Measurements from ENCODE around the gene GPR35. TPM values are rescaled to one million over a fixed set of nuclear protein-coding genes. Genes with fewer than 3 reads are reported as not detected.

GPR35 gene
- total RNA-seq, 1 donor from 2014 or later = 24.9 TPM

GRCh38 chr2:240635998-240636547 lies 10.8 kb downstream of the GPR35 start:
- H3K4me1 Mint-ChIP-seq (ENCODE audit: low read depth) = no peaks in the 10 kb centered on the region
- H3K27ac Mint-ChIP-seq = no peak overlapping the region
- H3K27me3 Mint-ChIP-seq (ENCODE audit: low read depth) = no peaks in the 10 kb centered on the region
- no peak overlapping the region for H3K4me3 Mint-ChIP-seq (ENCODE audit: low read depth)
- H3K9me3 Mint-ChIP-seq = peaks cover 31% of the 10 kb centered on the region
- intact Hi-C loops (cut with micrococcal nuclease) = no loop called here
- no peak for DNase-seq (ENCODE audit: low spot score)
- H3K36me3 Mint-ChIP-seq (ENCODE audit: low read depth) = peaks cover 36% of the 10 kb centered on the region

GRCh38 chr2:240636563-240637115 lies 11.4 kb downstream of the GPR35 start:
- H3K4me3 Mint-ChIP-seq (ENCODE audit: low read depth) = no peak overlapping the region
- H3K36me3 Mint-ChIP-seq (ENCODE audit: low read depth) = peaks cover 34% of the 10 kb centered on the region
- DNase-seq (ENCODE audit: low spot score) = no peak
- H3K9me3 Mint-ChIP-seq = peaks cover 31% of the 10 kb centered on the region
- H3K4me1 Mint-ChIP-seq (ENCODE audit: low read depth) = no peaks in the 10 kb centered on the region
- intact Hi-C loops (cut with micrococcal nuclease) = no loop called here
- H3K27ac Mint-ChIP-seq = no peak overlapping the region
- no peaks in the 10 kb centered on the region for H3K27me3 Mint-ChIP-seq (ENCODE audit: low read depth)

- DNase-seq (ENCODE audit: low spot score) = no peak
- H3K36me3 Mint-ChIP-seq (ENCODE audit: low read depth) = peaks cover 27% of the 10 kb centered on the region
- no peak overlapping the region for H3K27ac Mint-ChIP-seq
- no peaks in the 10 kb centered on the region for H3K27me3 Mint-ChIP-seq (ENCODE audit: low read depth)
- H3K4me1 Mint-ChIP-seq (ENCODE audit: low read depth) = no peaks in the 10 kb centered on the region
- intact Hi-C loops (cut with micrococcal nuclease) = no loop called here
- H3K4me3 Mint-ChIP-seq (ENCODE audit: low read depth) = no peak overlapping the region
- H3K9me3 Mint-ChIP-seq = peaks cover 27% of the 10 kb centered on the region
These were observed 12.0 kb downstream of the GPR35 start for GRCh38 chr2:240637116-240637900.

- no peaks in the 10 kb centered on the region for H3K4me1 Mint-ChIP-seq (ENCODE audit: low read depth)
- H3K9me3 Mint-ChIP-seq = peaks cover 21% of the 10 kb centered on the region
- no peak overlapping the region for H3K27ac Mint-ChIP-seq
- H3K4me3 Mint-ChIP-seq (ENCODE audit: low read depth) = no peak overlapping the region
- intact Hi-C loops (cut with micrococcal nuclease) = no loop called here
- H3K27me3 Mint-ChIP-seq (ENCODE audit: low read depth) = no peaks in the 10 kb centered on the region
- H3K36me3 Mint-ChIP-seq (ENCODE audit: low read depth) = peaks cover 21% of the 10 kb centered on the region
- no peak for DNase-seq (ENCODE audit: low spot score)
These were observed 12.6 kb downstream of the GPR35 start for GRCh38 chr2:240637901-240638345.

GRCh38 chr2:240638512-240639160 lies 13.4 kb downstream of the GPR35 start:
- intact Hi-C loops (cut with micrococcal nuclease) = no loop called here
- Mint-ChIP-seq H3K9me3 (peaks cover 14% of the 10 kb centered on the region), H3K4me1 (ENCODE audit: low read depth) (no peaks in the 10 kb centered on the region)

GRCh38 chr2:240639566-240639965 lies 14.3 kb downstream of the GPR35 start:
- peaks cover 5% of the 10 kb centered on the region for H3K9me3 Mint-ChIP-seq
- no peaks in the 10 kb centered on the region for H3K4me1 Mint-ChIP-seq (ENCODE audit: low read depth)
- no peak overlapping the region for H3K4me3 Mint-ChIP-seq (ENCODE audit: low read depth)
- intact Hi-C loops (cut with micrococcal nuclease) = no loop called here
- H3K36me3 Mint-ChIP-seq (ENCODE audit: low read depth) = peaks cover 5% of the 10 kb centered on the region
- H3K27ac Mint-ChIP-seq = no peak overlapping the region
- DNase-seq (ENCODE audit: low spot score) = no peak
- no peaks in the 10 kb centered on the region for H3K27me3 Mint-ChIP-seq (ENCODE audit: low read depth)

More at GRCh38 chr2:240638512-240639160, 13.4 kb downstream of the GPR35 start:
- Mint-ChIP-seq H3K36me3 (ENCODE audit: low read depth) (peaks cover 14% of the 10 kb centered on the region), H3K27ac (no peak overlapping the region), H3K4me3 (ENCODE audit: low read depth) (no peak overlapping the region), H3K27me3 (ENCODE audit: low read depth) (no peaks in the 10 kb centered on the region)
- DNase-seq (ENCODE audit: low spot score) = no peak

GRCh38 chr2:240640939-240641338 lies 15.7 kb downstream of the GPR35 start:
- peak; percentile 7 for DNase-seq (ENCODE audit: low spot score)

GRCh38 chr2:240642061-240642805 lies 17.0 kb downstream of the GPR35 start:
- Mint-ChIP-seq H3K36me3 (ENCODE audit: low read depth) (no peaks in the 10 kb centered on the region), H3K27me3 (ENCODE audit: low read depth) (no peaks in the 10 kb centered on the region), H3K4me1 (ENCODE audit: low read depth) (peaks cover 3% of the 10 kb centered on the region), H3K4me3 (ENCODE audit: low read depth) (no peak overlapping the region), H3K27ac (no peak overlapping the region), H3K9me3 (no peaks in the 10 kb centered on the region)
- DNase-seq (ENCODE audit: low spot score) = no peak
- intact Hi-C loops (cut with micrococcal nuclease) = no loop called here

More at GRCh38 chr2:240640939-240641338, 15.7 kb downstream of the GPR35 start:
- peaks cover under 1% of the 10 kb centered on the region for H3K4me1 Mint-ChIP-seq (ENCODE audit: low read depth)
- intact Hi-C loops (cut with micrococcal nuclease) = no loop called here
- no peaks in the 10 kb centered on the region for H3K9me3 Mint-ChIP-seq
- H3K4me3 Mint-ChIP-seq (ENCODE audit: low read depth) = no peak overlapping the region
- no peak overlapping the region for H3K27ac Mint-ChIP-seq
- H3K27me3 Mint-ChIP-seq (ENCODE audit: low read depth) = no peaks in the 10 kb centered on the region
- no peaks in the 10 kb centered on the region for H3K36me3 Mint-ChIP-seq (ENCODE audit: low read depth)

GRCh38 chr2:240642806-240643092 lies 17.5 kb downstream of the GPR35 start:
- Mint-ChIP-seq H3K4me3 (ENCODE audit: low read depth) (no peak overlapping the region), H3K36me3 (ENCODE audit: low read depth) (no peaks in the 10 kb centered on the region)
- DNase-seq (ENCODE audit: low spot score) = no peak

GRCh38 chr2:240643093-240643810 lies 18.0 kb downstream of the GPR35 start:
- intact Hi-C loops (cut with micrococcal nuclease) = no loop called here
- Mint-ChIP-seq H3K27me3 (ENCODE audit: low read depth) (no peaks in the 10 kb centered on the region), H3K36me3 (ENCODE audit: low read depth) (no peaks in the 10 kb centered on the region), H3K9me3 (no peaks in the 10 kb centered on the region), H3K4me3 (ENCODE audit: low read depth) (no peak overlapping the region), H3K27ac (no peak overlapping the region), H3K4me1 (ENCODE audit: low read depth) (peaks cover 3% of the 10 kb centered on the region)
- no peak for DNase-seq (ENCODE audit: low spot score)

More at GRCh38 chr2:240642806-240643092, 17.5 kb downstream of the GPR35 start:
- Mint-ChIP-seq H3K27me3 (ENCODE audit: low read depth) (no peaks in the 10 kb centered on the region), H3K27ac (no peak overlapping the region), H3K9me3 (no peaks in the 10 kb centered on the region), H3K4me1 (ENCODE audit: low read depth) (peaks cover 3% of the 10 kb centered on the region)
- intact Hi-C loops (cut with micrococcal nuclease) = no loop called here

GRCh38 chr2:240643811-240644150 lies 18.5 kb downstream of the GPR35 start:
- Mint-ChIP-seq H3K4me3 (ENCODE audit: low read depth) (no peak overlapping the region), H3K27ac (no peak overlapping the region), H3K36me3 (ENCODE audit: low read depth) (no peaks in the 10 kb centered on the region), H3K27me3 (ENCODE audit: low read depth) (peaks cover 5% of the 10 kb centered on the region), H3K4me1 (ENCODE audit: low read depth) (peaks cover 5% of the 10 kb centered on the region), H3K9me3 (no peaks in the 10 kb centered on the region)
- intact Hi-C loops (cut with micrococcal nuclease) = no loop called here
- DNase-seq (ENCODE audit: low spot score) = no peak

GRCh38 chr2:240644171-240644651 lies 18.9 kb downstream of the GPR35 start:
- no peaks in the 10 kb centered on the region for H3K9me3 Mint-ChIP-seq
- H3K4me1 Mint-ChIP-seq (ENCODE audit: low read depth) = peaks cover 5% of the 10 kb centered on the region
- no peaks in the 10 kb centered on the region for H3K36me3 Mint-ChIP-seq (ENCODE audit: low read depth)
- H3K27ac Mint-ChIP-seq = no peak overlapping the region
- peaks cover 9% of the 10 kb centered on the region for H3K27me3 Mint-ChIP-seq (ENCODE audit: low read depth)
- H3K4me3 Mint-ChIP-seq (ENCODE audit: low read depth) = no peak overlapping the region
- DNase-seq (ENCODE audit: low spot score) = no peak
- intact Hi-C loops (cut with micrococcal nuclease) = no loop called here
